Keratinocyte (primary cell): ENCODE data around the gene DNAH8. TPM values are rescaled to one million over a fixed set of nuclear protein-coding genes. Genes with fewer than 3 reads are reported as not detected.

Source experiments
- DNase-seq: peaks from one replicate; pipeline ENCODE4 v3.0.0-alpha.2; 2011; ENCODE audit warnings: low read depth, missing footprints, low spot score
- FAIRE-seq: peaks from 2 replicates; lab custom pipeline; 2011; peaks lifted over from hg19 to GRCh38; lab: Jason Lieb, UNC
- H2AFZ ChIP-seq: 2 replicates; pipeline ENCODE4 v1.6.0; 2012; ENCODE audit warnings: low read length, control low read depth, inconsistent platforms; ENCODE audit not compliant: control insufficient read depth
- H3K27ac ChIP-seq: 2 replicates; pipeline ENCODE4 v1.5.1; 2011; ENCODE audit warnings: low read length; ENCODE audit not compliant: control insufficient read depth, insufficient read depth
- H3K27me3 ChIP-seq: 3 replicates; pipeline ENCODE4 v1.6.0; 2011; ENCODE audit warnings: low read length; ENCODE audit not compliant: control insufficient read depth, insufficient read depth; ENCODE audit errors: extremely low read depth
- H3K36me3 ChIP-seq, 2 experiments: 2 replicates in 1 of 2; 3 replicates in 1 of 2; pipeline ENCODE4 v1.5.1; 2011; ENCODE audit warnings: low read length in 2 of 2, mild to moderate bottlenecking in 1 of 2; ENCODE audit not compliant: control insufficient read depth in 2 of 2, insufficient read depth in 2 of 2; ENCODE audit errors: extremely low read depth in 1 of 2
- H3K4me1 ChIP-seq: 3 replicates; pipeline ENCODE4 v1.5.1; 2011; ENCODE audit warnings: low read length; ENCODE audit not compliant: control insufficient read depth, insufficient read depth; ENCODE audit errors: extremely low read depth
- H3K4me2 ChIP-seq: 3 replicates; pipeline ENCODE4 v1.6.0; 2011; ENCODE audit warnings: low read depth, low read length; ENCODE audit not compliant: control insufficient read depth, insufficient read depth; ENCODE audit errors: extremely low read depth
- H3K4me3 ChIP-seq, 3 experiments: fragments of 200-600 bp in 1 of 3; sonication (generic) in 1 of 3; 2 replicates in 2 of 3; 3 replicates in 1 of 3; pipeline ENCODE4 v1.5.1; 2011 to 2016; ENCODE audit warnings: low read length in 3 of 3, mild to moderate bottlenecking in 3 of 3, control low read depth in 2 of 3, inconsistent platforms in 1 of 3, low read depth in 1 of 3, mixed read lengths in 1 of 3, mixed run types in 1 of 3, moderate library complexity in 1 of 3; ENCODE audit not compliant: control insufficient read depth in 2 of 3, insufficient read depth in 2 of 3; ENCODE audit errors: extremely low read depth in 1 of 3
- H3K79me2 ChIP-seq: 2 replicates; pipeline ENCODE4 v1.6.0; 2012; ENCODE audit warnings: low read length; ENCODE audit not compliant: control insufficient read depth, insufficient read depth
- H3K9ac ChIP-seq: 3 replicates; pipeline ENCODE4 v1.6.0; 2011; ENCODE audit warnings: low read length; ENCODE audit not compliant: control insufficient read depth, insufficient read depth; ENCODE audit errors: extremely low read depth
- H3K9me1 ChIP-seq: 3 replicates; pipeline ENCODE4 v1.6.0; 2011; ENCODE audit warnings: low read length; ENCODE audit not compliant: control insufficient read depth, insufficient read depth; ENCODE audit errors: extremely low read depth
- H3K9me3 ChIP-seq: 2 replicates; pipeline ENCODE4 v1.5.1; 2012; ENCODE audit warnings: low read depth, low read length; ENCODE audit not compliant: control insufficient read depth
- H4K20me1 ChIP-seq: 3 replicates; pipeline ENCODE4 v1.6.0; 2011; ENCODE audit warnings: low read length; ENCODE audit not compliant: control insufficient read depth, insufficient read depth; ENCODE audit errors: extremely low read depth
- EZH2 ChIP-seq: IDR thresholded peaks from one replicate; pipeline ENCODE4 v1.6.1; 2012; ENCODE audit warnings: inconsistent platforms, mild to moderate bottlenecking, low read length, moderate library complexity
- dilution Hi-C: fragments of 300-500 bp; cut with MboI; formaldehyde crosslinking; loops from one replicate; pipeline ENCODE4 v1.7.0; 2020; ENCODE audit warnings: low sequenced_read_pairs; ENCODE audit not compliant: extremely low pct_ligation_motif_present
- polyA plus RNA-seq, 5 experiments: library from polyadenylated mRNA; depleted of rRNA in 3 of 5; stranded (reverse) in 3 of 5; stranded (forward) in 1 of 5; unstranded in 1 of 5; fragments of >200 nt; gene quantifications; 1 replicate in 1 of 5; 2 replicates in 3 of 5; 3 replicates in 1 of 5; pipeline versions ENCODE4 v1.2.1 to v1.2.3, GENCODE V29; 2011 to 2012; ENCODE audit warnings: missing spikeins in 2 of 5, low read depth in 1 of 5, low replicate concordance in 1 of 5
- TF ChIP-seq, protein P1 (sequence below), 3 experiments: IDR thresholded peaks in 1 of 3; conservative IDR thresholded peaks in 1 of 3; optimal IDR thresholded peaks in 1 of 3; 2 replicates in 2 of 3; 3 replicates in 1 of 3; pipeline versions ENCODE3 to v1.5.1; 2011; ENCODE audit warnings: low read length in 3 of 3, mild to moderate bottlenecking in 3 of 3, moderate library complexity in 2 of 3, control low read depth in 1 of 3, inconsistent platforms in 1 of 3; ENCODE audit not compliant: insufficient read depth in 2 of 3; ENCODE audit errors: extremely low read depth in 1 of 3

The DNAH8 gene
- polyA plus RNA-seq, 1 donor (not counting 4 experiments of a cell fraction or from before 2014, with no cell fraction given), result 0.01 TPM

DNA sequence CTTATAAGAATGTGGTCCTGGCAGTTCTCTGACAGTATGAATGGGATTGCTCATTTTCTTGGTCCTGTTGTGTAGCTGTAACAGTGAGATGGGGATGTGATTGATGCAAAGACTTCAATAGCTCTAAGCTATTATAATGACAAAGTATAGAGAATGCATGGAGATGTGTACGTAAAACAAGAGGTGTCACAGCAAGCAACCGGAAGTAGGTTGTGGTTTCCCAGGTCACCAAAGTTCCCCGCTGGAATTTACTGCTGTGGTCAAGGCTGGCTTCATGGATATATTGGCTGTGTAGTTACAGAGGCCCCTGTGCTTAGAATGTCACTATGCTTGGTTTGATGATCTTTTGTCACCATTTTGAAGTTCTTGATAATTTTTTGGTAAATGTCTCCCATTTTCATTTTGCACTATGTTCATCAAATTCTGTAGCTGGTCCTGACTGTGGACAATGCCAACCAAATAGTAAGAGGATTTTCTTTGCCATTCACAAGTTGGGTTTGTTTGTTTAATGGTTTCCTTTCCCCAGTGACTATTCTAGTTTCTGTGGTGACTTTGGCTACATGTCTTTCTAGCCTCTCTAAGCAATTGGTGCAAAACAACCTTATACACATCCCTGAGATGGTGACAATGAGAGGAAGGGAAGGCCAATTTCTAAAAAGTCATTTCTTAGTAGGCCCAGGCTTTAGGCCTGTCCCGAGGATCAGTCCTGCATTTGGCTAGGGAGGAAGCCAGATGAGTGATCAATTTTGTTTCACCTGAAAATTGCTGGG, 10.5 kb downstream of the DNAH8 start:
- Histone ChIP-seq H3K27ac (no peak overlapping the region), H3K9ac (no peak overlapping the region), H3K4me1 (no peaks in the 10 kb centered on the region), H3K9me1 (no peaks in the 10 kb centered on the region), H3K79me2 (no peaks in the 10 kb centered on the region), H3K4me2 (no peak overlapping the region), H3K27me3 (no peaks in the 10 kb centered on the region), H2AFZ (no peak overlapping the region), H4K20me1 (no peaks in the 10 kb centered on the region), H3K36me3 (no peaks in the 10 kb centered on the region), H3K4me3 (no peak overlapping the region), H3K9me3 (no peaks in the 10 kb centered on the region)
- DNase-seq, result no peak
- FAIRE-seq, result no peak
- dilution Hi-C loops, result no loop called here
- TF ChIP-seq EZH2, result no peak
- TF ChIP-seq, protein P1, sequence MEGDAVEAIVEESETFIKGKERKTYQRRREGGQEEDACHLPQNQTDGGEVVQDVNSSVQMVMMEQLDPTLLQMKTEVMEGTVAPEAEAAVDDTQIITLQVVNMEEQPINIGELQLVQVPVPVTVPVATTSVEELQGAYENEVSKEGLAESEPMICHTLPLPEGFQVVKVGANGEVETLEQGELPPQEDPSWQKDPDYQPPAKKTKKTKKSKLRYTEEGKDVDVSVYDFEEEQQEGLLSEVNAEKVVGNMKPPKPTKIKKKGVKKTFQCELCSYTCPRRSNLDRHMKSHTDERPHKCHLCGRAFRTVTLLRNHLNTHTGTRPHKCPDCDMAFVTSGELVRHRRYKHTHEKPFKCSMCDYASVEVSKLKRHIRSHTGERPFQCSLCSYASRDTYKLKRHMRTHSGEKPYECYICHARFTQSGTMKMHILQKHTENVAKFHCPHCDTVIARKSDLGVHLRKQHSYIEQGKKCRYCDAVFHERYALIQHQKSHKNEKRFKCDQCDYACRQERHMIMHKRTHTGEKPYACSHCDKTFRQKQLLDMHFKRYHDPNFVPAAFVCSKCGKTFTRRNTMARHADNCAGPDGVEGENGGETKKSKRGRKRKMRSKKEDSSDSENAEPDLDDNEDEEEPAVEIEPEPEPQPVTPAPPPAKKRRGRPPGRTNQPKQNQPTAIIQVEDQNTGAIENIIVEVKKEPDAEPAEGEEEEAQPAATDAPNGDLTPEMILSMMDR (optimal IDR thresholded peaks at IDR 0.05 in 1 of 3, IDR thresholded peaks at IDR 0.05 in 1 of 3, conservative IDR thresholded peaks at IDR 0.05 in 1 of 3; ENCODE audit: extremely low read depth in 1 of 3, insufficient read depth in 2 of 3, low read length in 3 of 3), result no peak

GRCh38 chr6:38728203-38728602, 13.1 kb downstream of the DNAH8 start:
- Histone ChIP-seq H3K4me1 (no peaks in the 10 kb centered on the region), H3K27ac (no peak overlapping the region), H3K36me3 (no peaks in the 10 kb centered on the region), H2AFZ (no peak overlapping the region), H3K9ac (no peak overlapping the region), H3K4me2 (no peak overlapping the region), H3K79me2 (no peaks in the 10 kb centered on the region), H3K9me1 (no peaks in the 10 kb centered on the region), H3K4me3 (no peak overlapping the region), H3K27me3 (no peaks in the 10 kb centered on the region), H3K9me3 (no peaks in the 10 kb centered on the region), H4K20me1 (no peaks in the 10 kb centered on the region)
- TF ChIP-seq, protein P1 (optimal IDR thresholded peaks at IDR 0.05 in 1 of 3, IDR thresholded peaks at IDR 0.05 in 1 of 3, conservative IDR thresholded peaks at IDR 0.05 in 1 of 3; ENCODE audit: extremely low read depth in 1 of 3, insufficient read depth in 2 of 3, low read length in 3 of 3), result no peak
- no peak for TF ChIP-seq EZH2
- dilution Hi-C loops, result no loop called here
- FAIRE-seq (no peak), DNase-seq (no peak)
